Effector memory CD4-positive, alpha-beta T cell (primary cell): ENCODE data around the gene TPBG.

Experiments
- DNase-seq, 3 donors: peaks; one replicate each; pipeline ENCODE4 v3.0.0-alpha.2; 2020
- H3K27ac ChIP-seq: 2 replicates; pipeline ENCODE4 v1.7.0; 2013; ENCODE audit warnings: mild to moderate bottlenecking, low read length, moderate library complexity; ENCODE audit not compliant: insufficient read depth, poor library complexity, severe bottlenecking
- H3K27me3 ChIP-seq: replicated peaks from 2 replicates; pipeline ENCODE4 v1.7.0; 2013; ENCODE audit warnings: mild to moderate bottlenecking, low read length; ENCODE audit not compliant: insufficient read depth, control insufficient read depth, poor library complexity, severe bottlenecking
- H3K36me3 ChIP-seq: 2 replicates; pipeline ENCODE4 v1.7.0; 2013; ENCODE audit warnings: mild to moderate bottlenecking, low read length, moderate library complexity; ENCODE audit not compliant: control insufficient read depth, insufficient read depth
- H3K4me1 ChIP-seq: 2 replicates; pipeline ENCODE4 v1.7.0; 2013; ENCODE audit warnings: low read length, mild to moderate bottlenecking; ENCODE audit not compliant: control insufficient read depth, insufficient read depth, poor library complexity, severe bottlenecking
- H3K4me3 ChIP-seq: 2 replicates; pipeline ENCODE4 v1.7.0; 2013; ENCODE audit warnings: low read length, low read depth, mild to moderate bottlenecking; ENCODE audit not compliant: insufficient read depth, poor library complexity, severe bottlenecking
- H3K9me3 ChIP-seq: 2 replicates; pipeline ENCODE4 v1.7.0; 2013; ENCODE audit warnings: mild to moderate bottlenecking, low read length, moderate library complexity; ENCODE audit not compliant: control insufficient read depth

The TPBG gene

GRCh38 chr6:82408952-82409431 lies 45.4 kb downstream of the TPBG start:
- Histone ChIP-seq H3K36me3 (no peaks in the 10 kb centered on the region), H3K27me3 (no peaks in the 10 kb centered on the region), H3K4me1 (no peaks in the 10 kb centered on the region), H3K4me3 (no peak overlapping the region), H3K27ac (no peak overlapping the region), H3K9me3 (no peaks in the 10 kb centered on the region)
- DNase-seq, result no peak

GRCh38 chr6:82410151-82410648 lies 46.6 kb downstream of the TPBG start:
- H3K36me3 ChIP-seq, result no peaks in the 10 kb centered on the region
- no peak overlapping the region for H3K27ac ChIP-seq
- H3K4me3 ChIP-seq, result no peak overlapping the region
- no peak for DNase-seq
- H3K4me1 ChIP-seq, result no peaks in the 10 kb centered on the region
- no peaks in the 10 kb centered on the region for H3K9me3 ChIP-seq
- no peaks in the 10 kb centered on the region for H3K27me3 ChIP-seq

GRCh38 chr6:82413868-82414267 lies 50.3 kb downstream of the TPBG start:
- Histone ChIP-seq H3K27me3 (no peaks in the 10 kb centered on the region), H3K36me3 (no peaks in the 10 kb centered on the region), H3K4me3 (no peak overlapping the region)

GRCh38 chr6:82415820-82416219 lies 52.2 kb downstream of the TPBG start:
- no peak overlapping the region for H3K27ac ChIP-seq
- no peaks in the 10 kb centered on the region for H3K36me3 ChIP-seq
- H3K4me3 ChIP-seq, result no peak overlapping the region
- H3K4me1 ChIP-seq, result no peaks in the 10 kb centered on the region
- H3K9me3 ChIP-seq, result no peaks in the 10 kb centered on the region
- DNase-seq, result no peak
- H3K27me3 ChIP-seq, result no peaks in the 10 kb centered on the region

More at GRCh38 chr6:82413868-82414267, 50.3 kb downstream of the TPBG start:
- H3K27ac ChIP-seq, result no peak overlapping the region
- no peak for DNase-seq
- no peaks in the 10 kb centered on the region for H3K9me3 ChIP-seq
- H3K4me1 ChIP-seq, result no peaks in the 10 kb centered on the region

GRCh38 chr6:82416346-82416745 lies 52.7 kb downstream of the TPBG start:
- H3K27me3 ChIP-seq, result no peaks in the 10 kb centered on the region
- H3K4me1 ChIP-seq, result no peaks in the 10 kb centered on the region
- H3K9me3 ChIP-seq, result no peaks in the 10 kb centered on the region
- DNase-seq, result no peak
- H3K36me3 ChIP-seq, result no peaks in the 10 kb centered on the region
- no peak overlapping the region for H3K4me3 ChIP-seq
- no peak overlapping the region for H3K27ac ChIP-seq
